HCT116 (cell line): ENCODE measurements around the gene GAL3ST3.

ENCODE experiments used
- CEBPB ChIP-seq: IDR thresholded peaks from 2 replicates; pipeline ENCODE4 v1.6.1; 2012; ENCODE audit warnings: low read depth
- CTCF ChIP-seq, 3 experiments: fragments of 200-600 bp in 1 of 3; sonication (generic) in 1 of 3; IDR thresholded peaks in 2 of 3; conservative IDR thresholded peaks in 1 of 3; 2 replicates each; pipeline ENCODE4 v1.5.1; 2012 to 2017; ENCODE audit warnings: low read depth in 2 of 3, low read length in 2 of 3, antibody characterized with exemption in 1 of 3, borderline replicate concordance in 1 of 3, control low read depth in 1 of 3, mild to moderate bottlenecking in 1 of 3, mixed read lengths in 1 of 3, mixed run types in 1 of 3, moderate library complexity in 1 of 3; ENCODE audit not compliant: insufficient read depth in 1 of 3
- EZH2 ChIP-seq: fragments of 200-600 bp; sonication (generic); IDR thresholded peaks from 2 replicates; pipeline ENCODE4 v1.6.1; 2017; ENCODE audit warnings: antibody characterized with exemption, mixed run types
- EZH2phosphoT487 ChIP-seq: fragments of 200-600 bp; IDR thresholded peaks from 2 replicates; pipeline ENCODE4 v1.6.1; 2018; ENCODE audit warnings: antibody characterized with exemption, borderline replicate concordance
- FOSL1 ChIP-seq: IDR thresholded peaks from 2 replicates; pipeline ENCODE4 v1.6.1; 2012; ENCODE audit warnings: low read depth
- JUND ChIP-seq: IDR thresholded peaks from 2 replicates; pipeline ENCODE4 v1.6.1; 2012
- MAX ChIP-seq: IDR thresholded peaks from 2 replicates; pipeline ENCODE4 v1.6.1; 2012
- POLR2A ChIP-seq: IDR thresholded peaks from 2 replicates; pipeline ENCODE4 v1.7.0; 2011; ENCODE audit warnings: borderline replicate concordance; ENCODE audit not compliant: insufficient read depth, insufficient read length; ENCODE audit errors: extremely low read depth
- POLR2AphosphoS5 ChIP-seq: IDR thresholded peaks from 2 replicates; pipeline ENCODE4 v1.6.1; 2011; ENCODE audit warnings: mild to moderate bottlenecking, low read depth, low read length, moderate library complexity
- SIN3A ChIP-seq: IDR thresholded peaks from 2 replicates; pipeline ENCODE4 v1.6.1; 2012; ENCODE audit warnings: low read depth

DNA sequence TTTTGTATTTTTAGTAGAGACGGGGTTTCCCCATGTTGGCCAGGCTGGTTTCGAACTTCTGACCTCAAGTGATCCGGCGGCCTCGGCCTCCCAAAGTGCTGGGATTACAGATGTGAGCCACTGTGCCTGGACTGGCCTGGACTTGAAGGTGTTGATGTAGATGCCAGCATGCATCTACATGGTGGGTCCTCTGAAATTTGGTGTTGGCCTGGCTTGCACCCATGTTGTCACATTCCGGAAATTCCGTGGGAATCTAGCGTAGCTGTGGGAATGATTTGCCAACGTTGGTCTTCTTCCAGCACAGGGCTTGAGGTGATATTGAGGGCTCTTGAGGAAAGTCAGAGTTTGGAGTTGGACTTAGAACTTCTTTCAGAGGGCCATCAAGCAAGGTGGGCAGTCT is 27.6 kb upstream of the GAL3ST3 start:
- no peak for TF ChIP-seq EZH2phosphoT487
- TF ChIP-seq POLR2AphosphoS5, result no peak
- no peak for TF ChIP-seq EZH2
- no peak for TF ChIP-seq MAX
- no peak for TF ChIP-seq POLR2A
- no peak for TF ChIP-seq SIN3A
- no peak for TF ChIP-seq FOSL1
- no peak for TF ChIP-seq CTCF (IDR thresholded peaks at IDR 0.05 in 2 of 3, conservative IDR thresholded peaks at IDR 0.05 in 1 of 3; ENCODE audit: borderline replicate concordance in 1 of 3, insufficient read depth in 1 of 3, low read depth in 2 of 3, low read length in 2 of 3)
- no peak for TF ChIP-seq JUND
- TF ChIP-seq CEBPB, result no peak
